Fibroblast of lung (primary cell): Measurements from ENCODE around the gene ALOX12B.

ENCODE experiments used
- CTCF ChIP-seq, 2 donors: IDR thresholded peaks in 1 of 2; conservative IDR thresholded peaks in 1 of 2; 1 replicate in 1 of 2; 2 replicates in 1 of 2; pipeline ENCODE4 v1.5.1; 2011 to 2012; ENCODE audit warnings: low read length in 2 of 2, control low read depth in 1 of 2, inconsistent platforms in 1 of 2, low read depth in 1 of 2, mild to moderate bottlenecking in 1 of 2
- EZH2 ChIP-seq: IDR thresholded peaks from 2 replicates; pipeline ENCODE4 v1.5.1; 2012; ENCODE audit warnings: low read length, control low read depth, mild to moderate bottlenecking; ENCODE audit errors: missing control alignments

DNA sequence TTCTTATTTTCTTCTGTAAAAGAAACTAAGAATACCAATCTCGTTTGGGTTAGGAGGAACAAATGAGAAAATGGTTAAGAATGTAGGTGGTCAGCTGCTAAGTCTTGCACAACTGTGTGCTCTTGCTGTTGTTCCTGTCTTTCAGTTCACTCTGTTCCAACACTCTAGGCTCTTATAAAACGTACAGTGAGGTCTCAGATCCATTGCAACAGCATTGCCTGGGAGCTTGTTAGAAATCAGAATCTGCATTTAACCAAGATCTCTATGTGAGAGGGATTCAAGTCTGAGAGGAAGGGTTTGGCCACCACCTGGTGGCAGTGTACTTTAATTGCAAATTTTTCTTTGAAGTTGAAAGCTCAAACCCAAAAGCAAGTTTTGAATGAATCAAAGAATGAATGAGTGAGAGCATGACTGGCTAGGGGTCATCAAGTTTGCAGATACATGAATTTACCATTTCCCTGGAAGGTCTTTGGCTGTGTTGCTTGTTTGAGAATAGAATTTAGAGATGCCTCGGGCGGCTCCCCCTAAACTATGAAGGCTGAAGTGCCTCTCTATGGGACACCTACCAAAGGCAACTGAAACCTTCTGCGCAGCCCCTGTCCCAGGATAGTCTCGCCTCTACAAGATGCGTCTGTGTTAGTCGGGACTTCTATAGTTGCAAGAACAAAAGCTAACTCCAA is 46.1 kb downstream of the ALOX12B start:
- no peak for TF ChIP-seq EZH2
- TF ChIP-seq CTCF (conservative IDR thresholded peaks at IDR 0.05 in 1 of 2, IDR thresholded peaks at IDR 0.05 in 1 of 2; ENCODE audit: low read depth in 1 of 2, low read length in 2 of 2), result peak; percentile 60 to 65
